CD4-positive, alpha-beta T cell treated with Interleukin-10 for 1 hour (primary cell): Measurements from ENCODE around the gene RAD21L1.

Source experiments
- DNase-seq: peaks from one replicate; pipeline ENCODE4 v3.0.0-alpha.2; 2020

Gene RAD21L1

DNA sequence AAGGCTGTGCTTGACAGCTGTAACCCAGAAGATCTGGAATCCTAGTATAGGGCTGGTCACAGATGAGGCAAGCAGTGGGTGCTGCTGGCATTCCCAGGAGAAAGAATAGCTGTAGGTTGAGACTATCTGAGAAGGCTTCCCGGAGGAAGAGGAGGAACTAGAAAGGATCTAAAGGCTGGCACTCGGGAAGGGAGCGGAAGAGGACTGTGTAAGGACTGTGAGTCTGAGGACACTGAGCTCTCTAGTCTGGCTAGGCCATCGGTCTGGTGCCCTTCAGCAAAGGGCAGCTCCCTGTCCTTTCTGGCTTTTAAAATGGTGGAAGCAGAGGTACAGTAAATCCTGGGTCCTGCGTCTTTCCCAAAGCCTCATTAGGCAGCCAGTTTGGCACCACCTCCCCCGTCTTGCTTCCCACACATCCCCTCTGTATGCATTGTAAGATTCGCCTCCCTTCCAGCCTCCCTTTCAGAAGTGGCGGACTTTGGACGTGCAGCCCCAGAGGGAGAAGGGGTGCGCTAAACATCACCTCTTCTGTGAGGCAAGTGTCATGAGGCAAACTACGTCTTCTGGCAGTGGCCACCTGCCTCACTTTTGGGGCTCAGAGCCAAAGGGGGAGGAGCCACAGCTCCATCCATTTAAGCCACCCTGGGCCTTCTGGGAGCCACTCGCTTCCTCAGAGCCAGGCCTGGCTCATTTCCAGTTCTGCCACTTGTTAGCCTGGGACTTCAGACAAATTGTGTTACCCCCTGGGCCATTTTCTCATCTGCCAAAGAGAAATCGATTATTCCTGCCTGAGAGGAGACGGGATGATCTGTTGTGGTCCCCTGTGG is 48.9 kb downstream of the RAD21L1 start:
- DNase-seq, result no peak

- no peak for DNase-seq
These were observed 50.1 kb downstream of the RAD21L1 start for GRCh38 chr20:1275919-1276318.

GRCh38 chr20:1277529-1278322 is 51.9 kb downstream of the RAD21L1 start:
- no peak for DNase-seq

DNA sequence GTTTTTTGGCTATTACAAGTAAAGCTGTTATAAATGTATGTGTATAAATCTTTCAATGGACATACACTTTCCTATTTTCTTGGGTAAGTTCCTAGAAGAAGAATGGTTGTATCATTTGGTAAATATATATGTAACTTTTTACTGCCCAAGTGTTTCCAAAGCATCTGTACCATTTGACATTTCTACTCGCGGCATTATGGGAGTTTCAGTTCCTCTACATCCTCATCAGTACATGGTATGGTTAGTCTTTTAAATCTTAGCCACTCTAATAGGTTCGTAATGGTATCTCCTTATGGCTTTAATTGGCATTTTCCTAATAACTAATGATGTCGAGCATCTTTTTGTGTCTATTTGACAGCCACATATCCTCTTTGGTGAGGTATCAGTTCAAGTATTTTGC is 53.1 kb downstream of the RAD21L1 start:
- DNase-seq, result no peak

DNA sequence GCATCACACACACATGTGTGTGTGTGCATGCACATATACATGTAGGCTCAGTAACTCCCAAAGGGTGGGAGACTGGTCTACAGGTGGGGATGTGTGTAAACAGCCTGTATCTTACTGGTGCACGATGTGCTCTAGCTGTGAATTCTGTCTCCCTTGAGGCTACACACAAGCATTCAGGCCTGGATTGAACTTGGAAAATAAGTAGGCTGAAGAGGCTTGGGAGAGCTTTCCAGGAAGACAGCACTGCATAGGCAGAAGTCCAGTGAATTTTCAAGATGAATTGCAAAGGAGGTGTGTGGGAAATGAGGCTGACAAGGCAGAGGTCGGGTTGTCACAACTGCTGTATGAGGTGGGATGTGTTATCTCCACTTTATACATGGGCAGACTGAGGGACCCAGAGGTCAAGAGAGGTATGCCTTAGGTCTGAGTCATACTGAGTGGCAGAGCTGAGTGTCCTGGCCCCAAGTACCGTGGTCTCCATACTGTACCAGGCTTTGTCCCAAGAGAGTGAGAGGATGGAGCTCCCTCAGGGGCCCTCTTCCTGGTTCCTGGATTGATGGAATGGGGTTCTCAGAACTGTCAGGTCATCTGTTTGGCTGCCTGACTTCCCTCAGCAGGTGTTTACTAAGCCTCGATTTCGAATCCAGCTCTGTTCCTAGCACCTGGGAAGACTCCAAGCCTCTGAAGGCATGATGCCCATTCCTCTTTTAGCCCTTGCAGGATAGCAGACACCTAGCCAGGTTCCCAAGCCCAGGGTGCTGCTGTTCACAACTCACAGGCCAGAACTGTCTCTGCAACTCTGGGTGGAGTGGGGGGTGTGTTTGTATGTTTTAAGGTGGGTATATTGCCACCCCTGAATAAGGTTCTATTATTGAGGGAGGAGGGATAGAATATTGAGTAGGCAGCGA is 54.6 kb downstream of the RAD21L1 start:
- no peak for DNase-seq

- DNase-seq, result no peak
These were observed 55.6 kb downstream of the RAD21L1 start for GRCh38 chr20:1281279-1282057.

GRCh38 chr20:1282966-1283365 is 57.1 kb downstream of the RAD21L1 start:
- DNase-seq, result no peak

GRCh38 chr20:1283522-1284510 is 58.0 kb downstream of the RAD21L1 start:
- no peak for DNase-seq

- DNase-seq, result peak; percentile 31
These were observed 60.6 kb downstream of the RAD21L1 start for GRCh38 chr20:1286267-1287024.

DNA sequence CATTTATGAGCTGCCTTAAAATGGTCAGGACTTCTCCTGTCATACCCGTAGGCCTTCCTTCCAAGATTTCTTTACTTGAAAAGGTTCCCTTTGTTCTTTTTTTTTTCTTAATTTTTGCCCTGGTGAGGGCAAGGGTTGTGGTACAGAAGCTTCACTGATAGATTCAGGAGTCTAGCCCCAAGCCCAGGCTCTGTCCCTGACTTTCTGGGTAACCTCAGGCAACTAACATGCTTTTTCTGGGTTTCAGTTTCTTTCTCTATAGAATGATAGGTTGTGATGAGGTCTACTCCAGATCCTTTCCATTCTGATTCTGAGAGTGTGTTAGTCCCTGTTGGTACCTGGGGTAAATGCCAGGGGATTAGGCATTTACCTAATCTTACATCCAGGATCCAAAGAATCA is 61.5 kb downstream of the RAD21L1 start:
- no peak for DNase-seq

DNA sequence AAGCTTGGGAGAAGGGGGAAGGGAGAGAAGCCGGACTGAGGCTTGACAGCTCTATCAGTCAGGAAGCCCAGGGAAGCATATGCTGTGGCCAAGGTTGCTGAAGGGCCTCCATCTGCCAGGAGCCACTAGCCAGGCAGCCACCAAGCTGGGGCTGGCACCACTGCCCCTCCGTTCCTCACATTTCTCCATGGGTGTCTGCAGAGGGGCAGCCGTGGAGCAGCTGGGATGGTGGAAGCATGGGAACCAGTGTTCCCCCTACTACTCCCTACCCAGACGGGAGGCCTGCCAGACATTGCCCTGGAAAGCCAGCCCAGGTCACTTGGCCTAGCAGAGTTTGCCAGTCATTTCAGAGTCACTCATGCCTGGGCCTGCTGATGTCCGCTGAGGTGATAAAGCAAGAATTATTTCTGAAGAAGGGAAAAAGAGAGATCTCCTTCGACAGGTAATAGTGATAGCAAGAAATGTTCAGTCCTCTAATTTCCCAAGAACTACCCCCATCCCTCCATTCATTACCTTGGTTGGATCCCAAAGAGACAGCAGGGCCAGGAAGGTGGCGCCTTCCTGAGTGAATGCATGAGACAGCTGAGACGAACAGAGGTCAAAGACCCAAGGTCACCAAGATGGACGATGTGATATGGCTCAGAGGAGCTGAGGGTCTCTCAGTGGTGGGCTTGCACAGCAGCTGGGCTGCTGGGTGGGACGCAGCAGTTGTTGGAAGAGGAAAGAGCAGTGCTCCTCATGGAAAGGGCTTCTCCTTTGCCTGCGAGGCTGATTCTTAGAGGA is 62.1 kb downstream of the RAD21L1 start:
- no peak for DNase-seq

- no peak for DNase-seq
These were observed 65.4 kb downstream of the RAD21L1 start for GRCh38 chr20:1291191-1291741.

DNA sequence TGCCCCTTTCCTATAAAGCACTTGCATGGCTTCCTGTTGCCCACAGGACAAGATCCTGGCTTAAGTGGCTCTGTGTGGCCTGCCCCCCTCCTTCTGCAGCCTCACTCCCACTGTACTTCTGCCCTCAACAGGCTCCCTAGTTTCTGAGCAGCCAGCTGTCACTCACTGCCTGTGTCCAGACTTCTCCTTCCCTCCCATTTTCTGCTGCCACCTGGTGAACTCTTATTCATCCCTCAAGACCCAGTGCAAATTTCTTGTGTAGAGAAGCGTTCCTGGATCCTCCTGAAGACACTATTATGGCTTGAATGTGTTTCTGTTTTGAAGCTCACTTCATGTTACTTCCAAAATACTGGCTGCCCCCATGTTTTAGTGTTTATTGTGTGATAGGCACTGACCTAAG is 66.8 kb downstream of the RAD21L1 start:
- DNase-seq, result no peak

DNA sequence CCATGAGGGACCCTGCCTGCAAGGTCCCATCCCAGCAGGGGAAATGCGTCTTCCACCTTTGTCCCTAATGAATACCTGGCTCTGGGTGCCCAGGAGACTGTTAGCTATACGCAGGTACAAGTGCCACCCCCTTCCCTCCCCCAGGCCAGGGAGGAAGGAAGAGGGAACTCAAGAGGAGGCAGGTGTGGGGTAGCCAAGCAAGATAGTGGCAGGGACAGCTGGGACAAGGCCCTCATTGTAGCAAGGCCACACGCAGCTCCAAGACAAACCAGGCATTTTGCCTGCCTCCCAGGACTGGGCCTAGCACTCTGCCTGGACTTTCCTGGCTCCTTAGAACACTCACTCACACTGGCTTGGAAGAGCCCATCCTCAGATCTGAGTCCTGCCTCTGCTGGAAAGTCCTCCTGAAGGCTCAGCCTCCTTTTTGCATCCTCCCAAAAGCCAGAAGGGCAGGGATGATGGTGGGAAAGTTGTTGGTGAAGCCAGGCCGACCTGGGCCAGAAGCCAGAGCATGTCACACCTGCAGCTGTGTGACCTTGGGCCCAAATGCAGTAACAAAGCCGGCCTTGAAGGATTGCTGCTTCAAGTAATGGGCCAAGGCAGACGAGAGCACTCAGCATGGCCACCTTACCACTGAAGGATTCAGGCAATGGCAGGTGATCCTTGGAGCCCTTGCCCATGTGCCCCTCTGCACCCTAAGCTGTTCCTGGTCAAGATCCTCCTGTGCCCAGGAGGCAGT is 68.0 kb downstream of the RAD21L1 start:
- no peak for DNase-seq

- no peak for DNase-seq
These were observed 68.7 kb downstream of the RAD21L1 start for GRCh38 chr20:1294497-1294896.

- no peak for DNase-seq
These were observed 69.6 kb downstream of the RAD21L1 start for GRCh38 chr20:1295276-1295930.

DNA sequence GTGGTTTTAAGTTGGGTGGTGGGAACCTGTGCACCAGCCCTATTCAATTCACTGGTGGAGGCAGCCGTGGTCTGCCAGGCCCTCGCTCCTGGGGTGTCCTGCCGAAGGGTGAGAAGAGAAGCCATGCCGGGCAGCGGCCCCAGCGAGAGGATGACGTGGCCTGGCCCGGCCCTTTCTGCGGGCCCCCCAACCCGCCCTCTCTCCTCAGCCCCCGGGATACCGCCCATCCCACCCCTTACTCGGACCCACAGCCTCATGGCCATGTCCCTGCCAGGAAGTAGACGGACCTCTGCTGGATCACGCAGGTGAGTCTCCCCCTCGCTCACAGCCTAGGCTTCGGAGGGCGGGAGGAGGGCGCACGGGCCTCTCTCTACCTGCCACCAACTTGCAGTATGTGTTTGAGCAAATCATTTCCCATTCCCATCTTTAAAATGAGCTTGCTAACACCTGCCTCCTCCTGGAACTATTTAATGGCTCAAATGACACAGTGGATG is 70.3 kb downstream of the RAD21L1 start:
- DNase-seq, result no peak

DNA sequence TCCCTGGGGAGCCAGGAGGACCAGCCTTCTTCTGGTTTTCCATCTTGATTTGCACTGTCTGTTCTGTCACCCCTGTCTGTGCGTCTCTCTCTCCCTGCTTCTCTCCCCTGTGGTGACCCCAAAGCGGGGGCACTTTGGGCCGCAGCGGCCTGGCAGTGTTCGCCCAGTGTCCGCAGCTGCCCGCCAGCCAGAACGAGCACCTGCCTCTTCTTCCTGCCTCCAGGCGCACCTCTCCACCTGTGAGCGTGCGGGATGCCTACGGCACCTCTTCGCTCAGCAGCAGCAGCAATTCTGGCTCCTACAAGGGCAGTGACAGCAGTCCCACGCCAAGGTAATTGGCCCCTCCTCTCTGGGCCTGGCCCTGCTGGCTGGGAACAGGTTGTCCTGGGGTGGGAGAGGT is 71.1 kb downstream of the RAD21L1 start:
- no peak for DNase-seq
